ENCODE results near the gene HPS1. TPM values are rescaled to one million over a fixed set of nuclear protein-coding genes. Genes with fewer than 3 reads are reported as not detected.

HPS1 gene
- total RNA-seq, 2 experiments from 2014 or later = 51.9 to 53.2 TPM

DNA sequence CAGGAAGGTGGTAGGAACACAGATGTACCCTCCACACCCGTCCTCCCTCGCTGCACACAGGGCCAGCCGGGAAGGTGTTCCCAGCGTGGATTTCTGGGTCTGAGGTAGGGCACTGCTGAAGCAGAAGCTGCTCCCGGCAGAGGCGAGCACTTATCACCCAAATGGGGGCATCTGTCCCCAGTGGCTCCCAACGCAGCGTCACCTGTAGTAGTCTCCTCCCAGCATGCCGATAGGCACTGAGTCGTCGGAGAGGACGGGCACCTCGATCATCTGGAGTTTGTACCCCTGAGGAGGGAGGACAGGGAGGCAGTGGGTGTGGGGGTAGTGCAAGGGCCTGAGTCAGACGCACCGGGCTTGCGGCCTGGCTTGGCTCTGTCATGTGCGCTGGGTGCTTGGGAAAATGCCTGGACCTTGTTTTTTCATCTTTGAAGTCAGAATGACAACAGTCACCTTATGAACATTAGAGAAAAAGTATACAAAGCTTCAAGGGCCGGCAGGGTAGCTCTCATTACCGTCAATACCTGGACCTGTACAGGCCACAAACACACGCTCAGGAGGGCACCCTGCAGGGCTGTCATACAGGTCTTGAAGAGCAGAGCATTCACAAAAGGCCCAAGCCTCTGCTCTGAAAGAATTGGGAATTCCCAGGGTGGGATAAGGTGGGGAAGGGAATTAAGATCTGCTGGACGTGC lies 28.6 kb downstream of the HPS1 start:
- ChIA-PET POLR2A (no interaction called here), CTCF (interaction anchor here (0.7 kb wide), 1 partner anchor 461 kb away, joined by 3 read pairs; no protein-coding TSS in a partner anchor)
- Mint-ChIP-seq H3K27me3 (no peaks in the 10 kb centered on the region), H3K36me3 (ENCODE audit: low read depth) (peaks cover 4% of the 10 kb centered on the region), H3K4me1 (peaks cover 15% of the 10 kb centered on the region), H3K27ac (no peak overlapping the region), H3K9me3 (ENCODE audit: low read depth) (no peaks in the 10 kb centered on the region), H3K4me3 (no peak overlapping the region)
- intact Hi-C loops (cut with DNase I, micrococcal nuclease) = no loop called here
- ATAC-seq = no peak
- DNase-seq = no peak

DNA sequence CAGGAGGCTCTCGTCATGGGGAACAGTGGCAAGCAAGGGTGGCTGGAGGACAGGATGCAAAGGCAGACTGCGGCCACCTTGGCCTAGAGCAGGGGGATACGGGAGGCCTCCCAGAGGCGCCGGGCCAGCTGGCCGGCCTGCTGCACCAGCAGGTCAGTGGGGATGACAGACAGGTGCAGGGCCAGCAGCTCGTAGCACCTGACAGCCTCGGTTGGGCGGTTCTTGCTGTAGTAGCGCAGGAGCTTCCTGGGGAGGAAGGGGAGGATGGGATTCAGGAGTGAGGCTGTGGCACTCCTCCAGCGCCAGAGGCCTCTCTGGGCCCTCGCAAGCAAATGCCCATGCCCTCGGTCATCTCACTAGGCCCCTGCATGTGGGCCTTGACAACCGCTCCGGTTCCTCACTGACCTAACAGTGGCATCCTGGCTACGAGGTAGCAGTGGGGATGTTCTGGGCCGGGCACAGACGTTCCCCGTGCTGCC lies 29.2 kb downstream of the HPS1 start:
- no peaks in the 10 kb centered on the region for H3K9me3 Mint-ChIP-seq (ENCODE audit: low read depth)
- peaks cover 4% of the 10 kb centered on the region for H3K36me3 Mint-ChIP-seq (ENCODE audit: low read depth)
- peaks cover 15% of the 10 kb centered on the region for H3K4me1 Mint-ChIP-seq
- H3K27ac Mint-ChIP-seq = no peak overlapping the region
- DNase-seq (no peak), ATAC-seq (no peak)
- H3K27me3 Mint-ChIP-seq = no peaks in the 10 kb centered on the region
- ChIA-PET POLR2A (no interaction called here), CTCF (no interaction called here)
- intact Hi-C loops (cut with DNase I, micrococcal nuclease) = no loop called here
- H3K4me3 Mint-ChIP-seq = no peak overlapping the region

- no peak for DNase-seq
- ChIA-PET CTCF (interaction anchor here (0.7 to 0.8 kb wide), 2 partner anchors 9 to 14 kb away, joined by 3 read pairs; no protein-coding TSS in a partner anchor), POLR2A (no interaction called here)
- Mint-ChIP-seq H3K9me3 (ENCODE audit: low read depth) (no peaks in the 10 kb centered on the region), H3K27me3 (no peaks in the 10 kb centered on the region), H3K4me1 (peaks cover 15% of the 10 kb centered on the region), H3K4me3 (no peak overlapping the region), H3K36me3 (ENCODE audit: low read depth) (peaks cover 4% of the 10 kb centered on the region), H3K27ac (no peak overlapping the region)
- no peak for ATAC-seq
- intact Hi-C loops (cut with DNase I, micrococcal nuclease) = no loop called here
These were observed 29.9 kb downstream of the HPS1 start for GRCh38 chr10:98416606-98417388.

- no peak for ATAC-seq
- Mint-ChIP-seq H3K27ac (peak overlapping the region; percentile 60), H3K27me3 (no peaks in the 10 kb centered on the region), H3K36me3 (ENCODE audit: low read depth) (peaks cover 4% of the 10 kb centered on the region), H3K4me1 (peaks cover 15% of the 10 kb centered on the region), H3K4me3 (no peak overlapping the region), H3K9me3 (ENCODE audit: low read depth) (no peaks in the 10 kb centered on the region)
- ChIA-PET POLR2A (no interaction called here), CTCF (no interaction called here)
- DNase-seq = no peak
- intact Hi-C loops (cut with DNase I, micrococcal nuclease) = no loop called here
These were observed 31.0 kb downstream of the HPS1 start for GRCh38 chr10:98415731-98416119.

DNA sequence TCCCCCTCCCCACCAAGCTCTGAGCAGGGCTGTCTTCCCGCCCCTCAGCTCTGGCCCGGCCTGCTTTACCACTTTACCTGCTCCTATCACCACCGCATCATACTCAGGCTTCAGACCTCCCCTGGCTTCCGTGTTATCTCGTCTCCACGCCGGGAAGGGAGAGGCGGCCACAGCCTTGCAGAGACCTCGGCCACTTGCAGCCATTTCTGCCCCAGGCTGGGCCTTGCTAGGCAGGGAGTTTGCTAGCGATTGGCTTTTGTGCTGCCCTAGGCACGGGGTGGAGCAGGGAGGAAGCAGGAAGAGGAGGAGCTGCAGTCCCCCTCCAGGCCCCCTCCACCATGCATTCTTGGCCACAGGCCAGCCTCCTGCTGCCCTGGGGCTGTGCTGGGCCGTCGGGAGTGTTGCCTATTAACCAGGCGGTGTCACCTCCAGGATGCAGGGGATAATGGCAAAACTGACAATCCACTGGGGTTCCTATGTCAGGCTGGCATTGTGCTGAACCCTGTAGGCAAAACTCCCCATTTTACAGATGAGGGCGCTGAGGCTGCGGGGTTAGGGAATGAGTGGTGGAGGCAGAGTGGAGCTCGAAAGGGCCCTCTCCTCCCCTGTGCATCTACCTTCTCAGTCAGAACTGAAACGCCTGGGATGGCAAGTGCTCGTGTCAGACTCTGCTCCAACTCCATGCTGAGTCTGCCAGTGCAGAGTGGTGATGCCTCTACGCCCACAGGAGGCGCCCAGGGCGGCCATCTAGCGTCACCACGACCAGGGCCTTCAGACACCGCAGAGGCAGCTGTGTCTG lies 31.6 kb downstream of the HPS1 start, which contains the start of gene PYROXD2:
TSS of gene PYROXD2 (minus strand) at position 251 of the 799 bp plus-strand sequence. CDS start at position 204, 47 bp downstream.
- DNase-seq (peak; percentile 57), ATAC-seq (peak; percentile 78)
- ChIA-PET CTCF (interaction anchor here (1.3 kb wide), 1 partner anchor 10 kb away, joined by 6 read pairs; no protein-coding TSS in a partner anchor), POLR2A (no interaction called here)
- intact Hi-C loops (cut with DNase I, micrococcal nuclease) = no loop called here
- peaks cover 15% of the 10 kb centered on the region for H3K4me1 Mint-ChIP-seq
- peak within 1 kb of the TSS; percentile 78 for H3K27ac Mint-ChIP-seq
- no peaks in the 10 kb centered on the region for H3K27me3 Mint-ChIP-seq
- H3K4me3 Mint-ChIP-seq = peak within 1 kb of the TSS; percentile 70
- H3K9me3 Mint-ChIP-seq (ENCODE audit: low read depth) = no peaks in the 10 kb centered on the region
- peaks cover 4% of the 10 kb centered on the region for H3K36me3 Mint-ChIP-seq (ENCODE audit: low read depth)

DNA sequence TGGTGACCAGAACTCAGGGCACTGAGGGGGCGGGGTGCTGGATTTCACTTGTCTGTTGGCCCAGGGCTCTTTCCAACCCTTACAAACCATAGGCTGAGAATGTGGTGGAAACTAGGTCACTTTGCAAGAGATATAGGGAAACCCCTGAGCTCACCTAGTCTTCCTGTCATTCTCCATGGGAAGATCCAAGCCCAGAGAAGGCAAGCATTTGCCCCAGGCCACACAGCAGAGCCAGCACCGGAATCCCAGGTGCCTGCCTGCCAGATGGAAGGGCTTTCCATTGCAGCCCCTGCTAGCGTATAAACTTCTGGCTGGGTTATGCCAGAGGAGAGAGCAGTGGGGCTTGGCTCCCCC lies 32.2 kb downstream of the HPS1 start:
- CTCF ChIA-PET = interaction anchor here (1.3 kb wide), 1 partner anchor 11 kb away, joined by 6 read pairs; no protein-coding TSS in a partner anchor

GRCh38 chr10:98411768-98412167 lies 35.0 kb downstream of the HPS1 start:
- H3K9me3 Mint-ChIP-seq (ENCODE audit: low read depth) = no peaks in the 10 kb centered on the region
- peaks cover 15% of the 10 kb centered on the region for H3K4me1 Mint-ChIP-seq
- ChIA-PET POLR2A (no interaction called here), CTCF (interaction anchor here (0.6 kb wide), 1 partner anchor 14 kb away, joined by 3 read pairs; no protein-coding TSS in a partner anchor)
- intact Hi-C loops (cut with DNase I, micrococcal nuclease) = no loop called here
- H3K27ac Mint-ChIP-seq = no peak overlapping the region
- no peaks in the 10 kb centered on the region for H3K27me3 Mint-ChIP-seq
- no peak overlapping the region for H3K4me3 Mint-ChIP-seq
- ATAC-seq (no peak), DNase-seq (no peak)
- H3K36me3 Mint-ChIP-seq (ENCODE audit: low read depth) = no peaks in the 10 kb centered on the region

More for the DNA sequence above, 32.2 kb downstream of the HPS1 start:
- peaks cover 15% of the 10 kb centered on the region for H3K4me1 Mint-ChIP-seq
- H3K27me3 Mint-ChIP-seq = no peaks in the 10 kb centered on the region
- no peak for DNase-seq
- no peaks in the 10 kb centered on the region for H3K9me3 Mint-ChIP-seq (ENCODE audit: low read depth)
- peak overlapping the region; percentile 70 for H3K4me3 Mint-ChIP-seq
- POLR2A ChIA-PET = no interaction called here
- intact Hi-C loops (cut with DNase I, micrococcal nuclease) = no loop called here
- peak; percentile 20 for ATAC-seq
- peak overlapping the region; percentile 78 for H3K27ac Mint-ChIP-seq
- H3K36me3 Mint-ChIP-seq (ENCODE audit: low read depth) = peaks cover under 1% of the 10 kb centered on the region

DNA sequence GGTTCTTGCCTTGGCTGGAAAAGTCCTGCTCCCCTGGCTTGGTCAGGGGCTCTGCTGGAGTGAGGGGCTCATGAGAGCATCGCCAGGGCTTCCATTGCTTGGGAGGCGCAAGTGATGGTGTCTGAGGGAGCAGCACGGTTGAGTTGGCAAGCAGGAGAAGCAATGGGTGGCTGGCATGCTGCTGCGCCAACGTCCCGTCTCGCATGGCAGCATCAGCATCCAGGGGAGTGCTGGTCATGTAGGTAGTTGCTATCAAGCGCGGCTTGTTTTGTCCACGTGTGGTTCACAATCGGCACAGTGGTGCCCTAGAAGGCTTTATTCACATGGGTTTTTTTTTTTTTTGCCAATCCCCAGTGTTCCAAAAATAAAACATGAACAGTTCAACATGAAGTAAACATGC lies 35.6 kb downstream of the HPS1 start:
- Mint-ChIP-seq H3K27ac (no peak overlapping the region), H3K4me3 (no peak overlapping the region), H3K4me1 (peaks cover 15% of the 10 kb centered on the region), H3K27me3 (no peaks in the 10 kb centered on the region), H3K9me3 (ENCODE audit: low read depth) (no peaks in the 10 kb centered on the region), H3K36me3 (ENCODE audit: low read depth) (no peaks in the 10 kb centered on the region)
- ATAC-seq (no peak), DNase-seq (no peak)
- ChIA-PET CTCF (interaction anchor here (0.6 kb wide), 1 partner anchor 15 kb away, joined by 3 read pairs; no protein-coding TSS in a partner anchor), POLR2A (no interaction called here)
- intact Hi-C loops (cut with DNase I, micrococcal nuclease) = no loop called here

DNA sequence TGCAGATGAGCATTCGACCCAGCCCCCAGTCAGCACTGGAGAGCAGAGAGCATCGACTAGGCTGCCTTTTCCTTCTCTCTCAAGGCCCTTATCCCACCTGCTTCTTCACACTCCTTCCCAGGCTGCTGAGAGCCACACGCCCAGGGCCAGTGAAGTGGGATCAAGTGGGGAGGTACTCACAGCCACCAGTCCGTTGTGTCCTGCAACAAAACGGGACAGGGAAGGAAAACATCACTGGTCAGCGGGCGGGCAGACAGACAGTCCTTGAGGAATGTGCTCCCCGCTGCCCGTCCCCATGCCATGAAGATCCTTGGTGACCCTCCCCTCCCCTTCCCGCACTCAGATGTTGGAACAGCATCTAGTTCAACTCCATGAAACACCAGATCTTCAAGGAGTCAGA lies 36.0 kb downstream of the HPS1 start:
- Mint-ChIP-seq H3K4me3 (no peak overlapping the region), H3K4me1 (peaks cover 15% of the 10 kb centered on the region), H3K27ac (no peak overlapping the region), H3K9me3 (ENCODE audit: low read depth) (no peaks in the 10 kb centered on the region), H3K36me3 (ENCODE audit: low read depth) (no peaks in the 10 kb centered on the region), H3K27me3 (no peaks in the 10 kb centered on the region)
- CTCF ChIA-PET = no interaction called here
- DNase-seq (no peak), ATAC-seq (no peak)
- intact Hi-C loops (cut with DNase I, micrococcal nuclease) = no loop called here
- POLR2A ChIA-PET = no interaction called here

DNA sequence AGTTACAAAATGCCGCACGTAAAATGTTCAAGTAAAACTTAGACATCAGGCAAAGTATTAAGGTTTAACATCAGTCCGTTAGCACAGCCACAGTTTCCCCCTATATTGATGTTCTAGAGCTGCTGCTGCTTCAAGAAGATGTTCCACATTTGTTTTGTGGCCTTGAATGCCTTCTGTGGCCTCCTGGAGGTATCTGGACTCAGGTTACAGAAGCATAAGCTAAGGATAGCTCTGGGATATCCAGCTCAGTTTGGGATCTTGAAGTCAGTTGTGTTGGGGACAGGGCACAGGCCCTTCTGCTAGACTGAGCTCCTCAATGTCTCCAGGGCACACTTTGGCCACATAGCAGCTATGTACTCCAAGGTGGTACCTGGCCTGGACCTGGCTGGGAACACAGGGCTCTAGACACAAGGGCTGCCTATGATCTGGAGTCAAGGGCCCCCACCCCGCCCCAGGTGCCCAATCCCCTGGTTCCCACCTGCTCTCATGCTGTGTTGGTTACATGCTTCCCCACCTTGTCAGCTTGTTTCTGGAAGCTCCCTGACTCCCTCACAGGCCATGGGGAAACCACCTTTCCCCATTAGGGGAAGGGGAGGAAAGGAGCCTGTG lies 36.5 kb downstream of the HPS1 start:
- no peaks in the 10 kb centered on the region for H3K9me3 Mint-ChIP-seq (ENCODE audit: low read depth)
- ChIA-PET CTCF (interaction anchor here (1.5 to 2.4 kb wide), 2 partner anchors 15 to 19 kb away, joined by 4 to 10 read pairs; no protein-coding TSS in a partner anchor), POLR2A (no interaction called here)
- DNase-seq (no peak), ATAC-seq (no peak)
- no peaks in the 10 kb centered on the region for H3K27me3 Mint-ChIP-seq
- intact Hi-C loops (cut with DNase I, micrococcal nuclease) = no loop called here
- no peaks in the 10 kb centered on the region for H3K36me3 Mint-ChIP-seq (ENCODE audit: low read depth)
- H3K4me3 Mint-ChIP-seq = no peak overlapping the region
- no peak overlapping the region for H3K27ac Mint-ChIP-seq
- peaks cover 13% of the 10 kb centered on the region for H3K4me1 Mint-ChIP-seq

- ATAC-seq (no peak), DNase-seq (no peak)
- Mint-ChIP-seq H3K4me3 (no peak overlapping the region), H3K9me3 (ENCODE audit: low read depth) (no peaks in the 10 kb centered on the region), H3K27me3 (no peaks in the 10 kb centered on the region), H3K27ac (no peak overlapping the region), H3K4me1 (peaks cover 11% of the 10 kb centered on the region), H3K36me3 (ENCODE audit: low read depth) (no peaks in the 10 kb centered on the region)
- ChIA-PET CTCF (interaction anchor here (0.9 to 2.4 kb wide), 3 partner anchors 17 to 368 kb away, joined by 3 to 10 read pairs (median 4); no protein-coding TSS in a partner anchor), POLR2A (interaction anchor here (0.6 kb wide), 1 partner anchor 199 kb away, joined by 3 read pairs; no protein-coding TSS in a partner anchor)
- intact Hi-C loops (cut with DNase I, micrococcal nuclease) = no loop called here
These were observed 37.9 kb downstream of the HPS1 start for GRCh38 chr10:98408799-98409198.

All from activated CD4-positive, alpha-beta T cell treated with anti-CD3 and anti-CD28 coated beads for 36 hours (primary cell).